Measurements from ENCODE around the gene ABCC2. TPM values are rescaled to one million over a fixed set of nuclear protein-coding genes. Genes with fewer than 3 reads are reported as not detected.
"Not testable (repeated sequence)": the region's sequence is repeated elsewhere in the genome, so short reads cannot be mapped to it uniquely, and the experiment has no call there.

ABCC2 gene
- total RNA-seq, 1 experiment from 2014 or later, result 1.3 TPM

DNA sequence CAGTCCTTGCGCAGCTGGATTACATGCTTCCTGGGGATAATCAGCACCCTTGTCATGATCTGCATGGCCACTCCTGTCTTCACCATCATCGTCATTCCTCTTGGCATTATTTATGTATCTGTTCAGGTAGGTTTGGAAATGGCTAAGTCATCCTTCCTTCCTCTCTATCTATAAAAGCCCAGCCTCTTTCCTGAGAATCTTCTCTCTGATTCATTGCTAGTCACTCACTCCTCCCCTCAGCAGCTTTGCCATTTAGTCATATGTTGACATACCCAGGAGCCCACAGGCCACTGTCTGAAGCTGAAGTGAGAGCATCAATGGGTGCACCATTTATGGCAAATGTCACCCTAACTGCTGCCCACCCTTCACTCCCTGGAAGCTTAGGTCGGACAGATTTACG lies 52.0 kb downstream of the ABCC2 start:
- Histone ChIP-seq H3K9me3 (ENCODE audit: low read depth, low read length, poor library complexity, severe bottlenecking) (no peaks in the 10 kb centered on the region), H3K27ac (ENCODE audit: low read depth, low read length, poor library complexity, severe bottlenecking) (no peak overlapping the region), H3K4me3 (ENCODE audit: low read depth, low read length, poor library complexity, severe bottlenecking) (no peak overlapping the region), H3K27me3 (replicated peaks; ENCODE audit: insufficient read depth, low read depth, low read length, poor library complexity) (no peaks in the 10 kb centered on the region), H3K4me1 (ENCODE audit: insufficient read depth, low read length, poor library complexity, severe bottlenecking) (no peaks in the 10 kb centered on the region), H3K36me3 (ENCODE audit: insufficient read depth, low read length, poor library complexity, severe bottlenecking) (no peaks in the 10 kb centered on the region)
- no peak for TF ChIP-seq EZH2 (IDR thresholded peaks at IDR 0.05; ENCODE audit: borderline replicate concordance, low read depth, low read length, poor library complexity, severe bottlenecking)
- TF ChIP-seq, protein P1, sequence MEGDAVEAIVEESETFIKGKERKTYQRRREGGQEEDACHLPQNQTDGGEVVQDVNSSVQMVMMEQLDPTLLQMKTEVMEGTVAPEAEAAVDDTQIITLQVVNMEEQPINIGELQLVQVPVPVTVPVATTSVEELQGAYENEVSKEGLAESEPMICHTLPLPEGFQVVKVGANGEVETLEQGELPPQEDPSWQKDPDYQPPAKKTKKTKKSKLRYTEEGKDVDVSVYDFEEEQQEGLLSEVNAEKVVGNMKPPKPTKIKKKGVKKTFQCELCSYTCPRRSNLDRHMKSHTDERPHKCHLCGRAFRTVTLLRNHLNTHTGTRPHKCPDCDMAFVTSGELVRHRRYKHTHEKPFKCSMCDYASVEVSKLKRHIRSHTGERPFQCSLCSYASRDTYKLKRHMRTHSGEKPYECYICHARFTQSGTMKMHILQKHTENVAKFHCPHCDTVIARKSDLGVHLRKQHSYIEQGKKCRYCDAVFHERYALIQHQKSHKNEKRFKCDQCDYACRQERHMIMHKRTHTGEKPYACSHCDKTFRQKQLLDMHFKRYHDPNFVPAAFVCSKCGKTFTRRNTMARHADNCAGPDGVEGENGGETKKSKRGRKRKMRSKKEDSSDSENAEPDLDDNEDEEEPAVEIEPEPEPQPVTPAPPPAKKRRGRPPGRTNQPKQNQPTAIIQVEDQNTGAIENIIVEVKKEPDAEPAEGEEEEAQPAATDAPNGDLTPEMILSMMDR (conservative IDR thresholded peaks at IDR 0.05; ENCODE audit: low read depth, low read length), result no peak
- DNase-seq (ENCODE audit: low spot score), result no peak
- no TSS peak for BruUV-seq (replicated peaks)
- intact Hi-C loops (cut with micrococcal nuclease; ENCODE audit: unreplicated experiment), result no loop called here
- CTCF ChIA-PET, result no interaction called here
- POLR2A ChIA-PET (ENCODE audit: low non-redundant PET), result no interaction called here

DNA sequence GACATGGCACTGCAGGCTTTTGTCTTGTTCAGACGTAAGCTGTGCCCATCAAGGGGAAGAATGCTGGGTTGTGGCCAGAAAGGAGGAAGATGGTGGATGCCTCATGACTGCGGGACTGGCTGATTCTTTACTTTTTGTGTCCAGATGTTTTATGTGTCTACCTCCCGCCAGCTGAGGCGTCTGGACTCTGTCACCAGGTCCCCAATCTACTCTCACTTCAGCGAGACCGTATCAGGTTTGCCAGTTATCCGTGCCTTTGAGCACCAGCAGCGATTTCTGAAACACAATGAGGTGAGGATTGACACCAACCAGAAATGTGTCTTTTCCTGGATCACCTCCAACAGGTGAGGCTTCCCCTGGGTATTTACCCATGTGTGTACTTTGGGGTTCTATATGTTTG lies 53.5 kb downstream of the ABCC2 start:
- no peak overlapping the region for H3K4me3 ChIP-seq (ENCODE audit: low read depth, low read length, poor library complexity, severe bottlenecking)
- H3K4me1 ChIP-seq (ENCODE audit: insufficient read depth, low read length, poor library complexity, severe bottlenecking), result no peaks in the 10 kb centered on the region
- H3K36me3 ChIP-seq (ENCODE audit: insufficient read depth, low read length, poor library complexity, severe bottlenecking), result no peaks in the 10 kb centered on the region
- ChIA-PET POLR2A (ENCODE audit: low non-redundant PET) (no interaction called here), CTCF (no interaction called here)
- TF ChIP-seq, protein P1 (conservative IDR thresholded peaks at IDR 0.05; ENCODE audit: low read depth, low read length), result no peak
- TF ChIP-seq EZH2 (IDR thresholded peaks at IDR 0.05; ENCODE audit: borderline replicate concordance, low read depth, low read length, poor library complexity, severe bottlenecking), result no peak
- no TSS peak for BruUV-seq (replicated peaks)
- H3K27me3 ChIP-seq (replicated peaks; ENCODE audit: insufficient read depth, low read depth, low read length, poor library complexity), result no peaks in the 10 kb centered on the region
- no peaks in the 10 kb centered on the region for H3K9me3 ChIP-seq (ENCODE audit: low read depth, low read length, poor library complexity, severe bottlenecking)
- DNase-seq (ENCODE audit: low spot score), result no peak
- intact Hi-C loops (cut with micrococcal nuclease; ENCODE audit: unreplicated experiment), result no loop called here
- no peak overlapping the region for H3K27ac ChIP-seq (ENCODE audit: low read depth, low read length, poor library complexity, severe bottlenecking)

DNA sequence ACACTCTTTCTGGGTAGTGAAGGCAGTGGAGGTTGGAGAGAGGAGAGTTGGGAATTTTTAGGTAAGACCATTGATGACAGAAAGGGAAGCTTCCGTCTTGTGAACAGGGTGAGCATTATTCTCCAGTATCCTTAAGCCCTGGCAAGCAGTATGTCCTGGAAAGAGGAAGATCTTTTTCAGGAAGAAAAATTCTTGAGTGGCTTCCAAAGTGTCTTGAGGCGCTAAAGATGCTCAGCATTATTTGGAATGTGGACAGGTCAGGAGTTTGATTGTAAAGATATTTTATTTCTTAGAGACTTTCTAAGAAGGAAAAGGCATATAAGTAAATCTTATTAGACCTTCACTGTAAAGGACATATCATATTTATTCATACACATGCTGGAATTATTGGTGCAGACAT lies 54.3 kb downstream of the ABCC2 start:
- Histone ChIP-seq H3K4me1 (ENCODE audit: insufficient read depth, low read length, poor library complexity, severe bottlenecking) (no peaks in the 10 kb centered on the region), H3K36me3 (ENCODE audit: insufficient read depth, low read length, poor library complexity, severe bottlenecking) (no peaks in the 10 kb centered on the region), H3K27me3 (replicated peaks; ENCODE audit: insufficient read depth, low read depth, low read length, poor library complexity) (no peaks in the 10 kb centered on the region), H3K27ac (ENCODE audit: low read depth, low read length, poor library complexity, severe bottlenecking) (no peak overlapping the region), H3K9me3 (ENCODE audit: low read depth, low read length, poor library complexity, severe bottlenecking) (no peaks in the 10 kb centered on the region), H3K4me3 (ENCODE audit: low read depth, low read length, poor library complexity, severe bottlenecking) (no peak overlapping the region)
- intact Hi-C loops (cut with micrococcal nuclease; ENCODE audit: unreplicated experiment), result no loop called here
- ChIA-PET CTCF (no interaction called here), POLR2A (ENCODE audit: low non-redundant PET) (no interaction called here)
- no TSS peak for BruUV-seq (replicated peaks)
- DNase-seq (ENCODE audit: low spot score), result no peak
- no peak for TF ChIP-seq EZH2 (IDR thresholded peaks at IDR 0.05; ENCODE audit: borderline replicate concordance, low read depth, low read length, poor library complexity, severe bottlenecking)
- TF ChIP-seq, protein P1 (conservative IDR thresholded peaks at IDR 0.05; ENCODE audit: low read depth, low read length), result no peak

DNA sequence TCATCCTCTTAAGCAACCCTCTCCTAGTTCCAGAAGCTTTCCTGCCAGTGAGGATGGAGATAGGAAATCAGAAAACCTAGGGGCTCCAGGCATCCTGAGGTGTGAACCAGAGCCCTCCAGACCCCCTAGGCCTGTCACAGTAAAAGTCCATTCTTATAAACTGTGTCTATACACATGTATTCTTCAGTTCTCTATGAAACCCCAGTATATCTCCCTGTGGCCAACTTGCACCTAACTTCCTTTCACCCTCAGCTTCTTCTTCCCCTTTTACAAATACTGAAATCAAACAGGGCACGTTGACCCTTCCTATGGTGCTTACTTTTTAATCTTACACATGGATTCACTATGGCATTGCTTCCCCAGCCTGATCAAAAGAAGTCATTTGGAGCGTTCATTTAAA lies 58.4 kb downstream of the ABCC2 start:
- CTCF ChIA-PET, result not testable (repeated sequence)

More for the DNA sequence above, 58.4 kb downstream of the ABCC2 start:
- POLR2A ChIA-PET (ENCODE audit: low non-redundant PET); H3K36me3 ChIP-seq (ENCODE audit: insufficient read depth, low read length, poor library complexity, severe bottlenecking); H3K27me3 ChIP-seq (replicated peaks; ENCODE audit: insufficient read depth, low read depth, low read length, poor library complexity); BruUV-seq (replicated peaks); H3K9me3 ChIP-seq (ENCODE audit: low read depth, low read length, poor library complexity, severe bottlenecking); H3K27ac ChIP-seq (ENCODE audit: low read depth, low read length, poor library complexity, severe bottlenecking); H3K4me3 ChIP-seq (ENCODE audit: low read depth, low read length, poor library complexity, severe bottlenecking); DNase-seq (ENCODE audit: low spot score); H3K4me1 ChIP-seq (ENCODE audit: insufficient read depth, low read length, poor library complexity, severe bottlenecking): not testable (repeated sequence)
- intact Hi-C loops (cut with micrococcal nuclease; ENCODE audit: unreplicated experiment), result loop anchor here (10.0 kb wide), 2 partner anchors 124 to 404 kb away; no protein-coding TSS in a partner anchor

All from A673 (cell line).